HG02870 (cell line): Measurements from ENCODE around the gene TMEM231.
A peak's percentile ranks its signal among the peaks of the same experiment; 100 is the strongest.
"Not testable (repeated sequence)": the region's sequence is repeated elsewhere in the genome, so short reads cannot be mapped to it uniquely, and the experiment has no call there.

Experiments used
- ATAC-seq: cut with Tn5 transposase; IDR thresholded peaks from one replicate; pipeline ENCODE4 v1.9.1; 2021; ENCODE audit warnings: mild to moderate bottlenecking, moderate library complexity; ENCODE audit not compliant: unreplicated experiment

Gene TMEM231

GRCh38 chr16:75555707-75556430, at the start of gene TMEM231:
TSS of gene TMEM231 (minus strand) at chr16:75556252. CDS start at chr16:75556209, 43 bp downstream.
- peak; percentile 93 for ATAC-seq

GRCh38 chr16:75603241-75603640, 47.2 kb upstream of the TMEM231 start:
- ATAC-seq = no peak

- ATAC-seq = no peak
Measured at GRCh38 chr16:75599452-75600277, 43.6 kb upstream of the TMEM231 start.

- ATAC-seq = no peak
Measured at GRCh38 chr16:75593825-75594820, 38.1 kb upstream of the TMEM231 start.

- ATAC-seq = no peak
Measured at GRCh38 chr16:75593308-75593707, 37.3 kb upstream of the TMEM231 start.

GRCh38 chr16:75591927-75592326, 35.9 kb upstream of the TMEM231 start:
- ATAC-seq = not testable (repeated sequence)

- no peak for ATAC-seq
Measured at GRCh38 chr16:75590920-75591843, 35.1 kb upstream of the TMEM231 start.

GRCh38 chr16:75589306-75589705, 33.3 kb upstream of the TMEM231 start:
- ATAC-seq = no peak

- no peak for ATAC-seq
Measured at GRCh38 chr16:75588716-75589115, 32.7 kb upstream of the TMEM231 start.

- ATAC-seq = no peak
Measured at GRCh38 chr16:75584108-75584507, 28.1 kb upstream of the TMEM231 start.

- no peak for ATAC-seq
Measured at GRCh38 chr16:75579281-75579834, 23.3 kb upstream of the TMEM231 start.

GRCh38 chr16:75578725-75579124, 22.7 kb upstream of the TMEM231 start:
- no peak for ATAC-seq

- no peak for ATAC-seq
Measured at GRCh38 chr16:75578212-75578611, 22.2 kb upstream of the TMEM231 start.

GRCh38 chr16:75576384-75576811, 20.3 kb upstream of the TMEM231 start:
- peak; percentile 73 for ATAC-seq

GRCh38 chr16:75575958-75576357, 19.9 kb upstream of the TMEM231 start:
- no peak for ATAC-seq

GRCh38 chr16:75573955-75574354, 17.9 kb upstream of the TMEM231 start:
- no peak for ATAC-seq

- no peak for ATAC-seq
Measured at GRCh38 chr16:75572864-75573542, 17.0 kb upstream of the TMEM231 start.

GRCh38 chr16:75570396-75571065, 14.5 kb upstream of the TMEM231 start:
- no peak for ATAC-seq
